Hematopoietic multipotent progenitor cell treated with erythropoietin and hydrocortisone succinate and interleukin-3 and kit ligand, for 15 days (in vitro differentiated cells): ENCODE results near the gene ECE2.

Experiments used
- DNase-seq: peaks from one replicate; pipeline ENCODE4 v3.0.0-alpha.2; 2015; ENCODE audit warnings: low spot score

Gene ECE2

GRCh38 chr3:184275961-184276910 lies at the start of gene ECE2:
TSS of gene ECE2 (plus strand) at chr3:184276022. CDS start at chr3:184276154, 132 bp downstream.
- DNase-seq: no peak

DNA sequence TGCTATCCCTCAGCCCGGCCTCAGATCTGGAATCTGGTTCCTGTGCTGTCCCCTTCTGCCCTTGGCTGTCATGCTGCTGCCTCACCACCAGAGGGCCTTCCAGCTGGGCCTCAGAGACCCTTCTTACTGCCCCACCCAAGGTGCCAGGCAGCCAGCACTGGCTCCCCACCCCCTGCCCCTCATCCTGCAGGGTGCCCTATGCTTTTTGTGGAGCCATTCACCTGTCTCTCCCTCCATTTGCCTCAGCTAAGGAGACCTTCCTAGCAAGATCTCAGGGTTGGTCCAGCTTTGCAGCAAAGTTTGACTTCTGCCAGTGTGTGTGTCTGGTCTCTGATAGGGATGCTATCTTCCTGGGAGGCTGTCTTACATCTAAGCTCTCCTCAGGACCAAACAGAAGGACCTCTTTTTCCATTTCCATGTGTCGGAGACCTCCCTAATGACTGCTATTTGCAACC lies 48.3 kb upstream of the ECE2 start:
- peak; percentile 65 for DNase-seq

GRCh38 chr3:184228376-184229137 lies 47.3 kb upstream of the ECE2 start:
- no peak for DNase-seq

GRCh38 chr3:184229394-184230080 lies 46.3 kb upstream of the ECE2 start, which contains the start of gene VWA5B2:
TSS of gene VWA5B2 (plus strand) at chr3:184229585. CDS start at chr3:184230529, 944 bp downstream.
- DNase-seq: peak; percentile 41

DNA sequence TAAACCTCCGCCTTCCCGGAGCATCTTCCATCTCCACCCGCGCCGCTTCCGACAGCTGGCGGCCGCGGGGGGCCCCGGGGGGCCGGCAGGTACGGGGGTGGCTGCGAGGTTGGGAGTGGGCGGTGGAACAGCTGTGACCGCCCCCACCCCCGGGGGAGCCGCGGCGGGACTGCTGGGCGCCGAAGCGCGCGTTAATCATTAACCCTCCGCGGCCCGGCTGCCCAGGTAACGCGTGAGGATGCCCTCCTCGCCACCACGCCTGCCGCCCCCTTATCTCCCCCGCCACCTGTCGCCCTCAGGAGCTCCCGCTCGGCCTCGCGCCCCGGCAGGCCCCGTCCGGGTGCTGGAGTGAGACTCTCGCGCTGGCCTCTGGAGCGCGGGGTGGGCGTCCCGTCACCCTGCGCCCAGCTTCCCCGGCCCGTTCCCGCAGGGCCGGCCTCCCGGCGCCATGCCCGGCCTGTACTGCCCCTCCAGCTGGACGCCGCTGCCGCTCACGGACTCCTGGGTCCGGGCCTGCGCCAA lies 45.7 kb upstream of the ECE2 start:
- peak; percentile 22 for DNase-seq

DNA sequence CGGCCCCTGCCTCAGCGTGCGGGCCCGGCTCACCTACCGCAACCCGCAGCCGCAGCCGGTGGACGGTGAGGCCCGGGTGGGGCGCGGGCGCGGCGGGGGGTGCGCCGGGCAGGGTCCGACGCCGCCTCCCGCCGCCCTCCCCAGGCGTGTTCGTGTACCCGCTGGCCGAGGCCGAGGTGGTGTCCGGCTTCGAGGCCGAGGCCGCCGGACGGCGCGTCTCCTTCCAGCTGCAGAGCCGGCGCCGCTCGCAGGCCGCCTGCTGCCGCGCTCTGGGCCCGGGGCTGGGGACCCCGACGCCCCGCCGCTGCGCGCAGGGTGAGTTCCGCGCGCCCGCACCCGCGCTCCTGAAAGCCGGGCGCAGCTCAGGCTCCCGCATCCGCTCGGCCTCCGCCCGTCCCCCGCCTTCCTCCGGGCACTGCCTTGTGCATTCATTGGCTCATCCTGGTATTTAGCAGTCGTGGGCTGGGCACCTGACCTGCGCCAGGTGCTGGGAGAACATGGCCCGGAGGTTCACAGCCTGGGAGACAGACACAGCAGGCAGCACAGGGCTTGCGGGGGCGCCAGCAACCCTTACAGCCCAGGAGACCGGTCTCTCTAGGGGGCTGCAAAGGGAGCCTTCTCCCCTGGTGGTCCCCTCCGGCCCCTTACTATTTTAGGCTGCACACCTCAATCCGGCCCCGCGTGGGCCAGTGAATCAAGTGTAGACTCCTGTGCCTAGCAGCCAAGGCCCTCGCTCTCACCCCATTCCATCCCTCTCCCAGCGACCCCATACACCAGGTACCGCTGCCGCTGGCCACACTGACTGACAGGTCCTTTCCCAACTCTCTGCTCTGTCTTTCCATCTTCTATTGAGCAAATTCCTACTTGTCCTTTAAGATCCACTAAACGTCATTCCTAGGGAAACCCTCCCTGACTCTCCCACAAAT lies 45.0 kb upstream of the ECE2 start:
- no peak for DNase-seq

DNA sequence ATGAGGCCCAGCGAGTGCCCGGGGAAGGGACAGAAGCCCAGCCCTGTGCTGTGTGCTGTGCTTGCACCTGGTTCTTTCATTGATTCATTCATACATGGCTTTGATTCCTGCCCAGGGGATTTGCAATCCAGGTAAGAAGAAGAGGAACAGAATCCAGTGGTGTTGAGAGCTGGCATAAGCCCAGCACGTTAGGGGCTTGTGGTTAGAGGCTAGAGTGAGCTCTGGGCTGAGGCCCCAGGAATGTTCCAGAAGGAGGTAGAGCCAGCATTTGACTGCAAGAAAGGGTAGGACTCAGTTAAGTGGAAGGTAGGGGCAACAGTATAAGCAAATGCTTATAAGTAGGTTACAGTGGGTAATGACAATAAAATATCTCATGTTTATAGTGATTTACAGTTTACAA lies 44.2 kb upstream of the ECE2 start:
- DNase-seq: no peak

GRCh38 chr3:184233127-184233843 lies 42.5 kb upstream of the ECE2 start:
- DNase-seq: no peak

DNA sequence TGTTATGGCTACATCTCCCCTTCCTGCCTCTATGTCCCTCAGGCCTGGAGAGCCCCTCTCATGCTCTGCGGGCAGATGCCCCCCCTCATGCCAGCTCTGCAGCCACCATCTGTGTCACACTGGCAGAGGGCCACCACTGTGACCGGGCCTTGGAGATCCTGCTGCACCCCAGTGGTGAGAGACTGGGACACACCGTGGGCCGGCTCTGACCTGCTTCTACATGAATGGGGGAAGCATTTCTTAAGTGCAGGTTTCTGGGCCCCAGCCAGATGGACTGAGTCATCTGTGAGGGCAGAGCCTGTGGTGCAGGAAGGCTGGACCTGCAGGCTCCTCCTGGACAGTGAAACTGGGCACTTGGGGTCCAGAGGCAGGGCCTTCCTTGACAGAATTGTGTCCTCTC lies 41.6 kb upstream of the ECE2 start:
- DNase-seq: no peak

DNA sequence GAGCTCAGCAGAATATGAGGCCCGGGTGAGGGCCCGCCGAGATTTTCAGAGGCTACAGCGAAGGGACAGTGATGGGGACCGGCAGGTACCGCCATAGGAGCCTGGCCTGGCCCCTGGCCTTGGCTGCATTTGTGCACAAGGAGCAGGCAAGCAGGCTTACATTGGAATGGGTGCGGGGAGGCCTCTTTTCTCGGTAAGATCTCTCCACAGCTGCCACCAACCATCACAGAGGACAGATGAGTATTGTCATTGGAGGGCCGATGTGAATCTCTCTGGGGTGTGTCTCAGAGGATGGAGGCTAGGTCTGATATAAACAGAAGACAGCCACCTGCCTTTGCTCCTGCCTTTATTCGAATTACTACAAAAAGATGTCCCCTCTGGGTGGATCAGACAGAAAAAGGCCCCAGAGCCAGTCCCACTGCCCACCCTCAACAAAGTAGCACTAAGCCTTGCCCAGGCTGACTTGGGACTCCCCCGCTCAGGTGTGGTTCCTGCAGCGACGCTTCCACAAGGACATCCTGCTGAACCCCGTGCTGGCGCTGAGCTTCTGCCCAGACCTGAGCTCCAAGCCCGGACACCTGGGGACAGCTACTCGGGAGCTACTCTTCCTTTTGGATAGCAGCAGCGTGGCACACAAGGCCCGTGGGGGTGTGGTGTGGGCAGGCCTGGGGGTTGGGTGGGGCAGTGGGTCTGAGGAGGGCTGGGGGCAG lies 41.0 kb upstream of the ECE2 start:
- DNase-seq: no peak

- DNase-seq: no peak
Measured at GRCh38 chr3:184235381-184236032, 40.3 kb upstream of the ECE2 start.

DNA sequence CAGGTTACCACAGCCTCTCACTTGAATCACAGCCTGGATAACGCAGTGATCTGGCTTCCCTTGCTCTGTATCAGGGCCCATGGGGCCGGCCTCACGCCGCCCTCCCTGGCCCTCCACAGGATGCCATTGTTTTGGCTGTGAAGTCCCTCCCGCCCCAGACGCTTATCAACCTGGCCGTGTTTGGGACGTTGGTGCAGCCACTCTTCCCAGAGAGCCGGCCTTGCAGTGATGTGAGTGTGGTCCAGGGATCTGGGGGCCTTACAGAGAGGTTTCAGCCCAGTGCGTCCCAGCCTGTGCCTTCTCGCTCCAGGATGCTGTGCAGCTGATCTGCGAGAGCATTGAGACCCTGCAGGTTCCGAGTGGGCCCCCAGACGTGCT lies 39.8 kb upstream of the ECE2 start:
- no peak for DNase-seq

DNA sequence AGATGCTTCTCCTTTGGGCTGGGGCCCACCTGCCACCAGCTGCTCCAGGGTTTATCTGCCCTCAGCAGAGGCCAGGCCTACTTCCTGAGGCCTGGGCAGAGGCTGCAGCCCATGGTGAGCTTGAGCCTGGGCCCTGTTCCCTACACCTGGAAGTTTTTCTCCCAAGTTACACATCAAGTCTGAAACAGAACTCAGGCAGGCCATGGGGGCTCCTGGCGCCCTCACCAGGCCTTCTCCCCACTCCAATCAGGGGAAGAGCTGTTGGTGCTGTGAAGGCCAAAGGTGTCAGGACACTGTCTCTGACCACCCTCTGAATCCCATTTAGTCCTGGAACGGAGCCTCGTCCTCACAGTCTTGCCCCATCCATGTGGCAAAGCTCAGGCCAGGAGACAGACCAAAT lies 39.2 kb upstream of the ECE2 start:
- DNase-seq: no peak

DNA sequence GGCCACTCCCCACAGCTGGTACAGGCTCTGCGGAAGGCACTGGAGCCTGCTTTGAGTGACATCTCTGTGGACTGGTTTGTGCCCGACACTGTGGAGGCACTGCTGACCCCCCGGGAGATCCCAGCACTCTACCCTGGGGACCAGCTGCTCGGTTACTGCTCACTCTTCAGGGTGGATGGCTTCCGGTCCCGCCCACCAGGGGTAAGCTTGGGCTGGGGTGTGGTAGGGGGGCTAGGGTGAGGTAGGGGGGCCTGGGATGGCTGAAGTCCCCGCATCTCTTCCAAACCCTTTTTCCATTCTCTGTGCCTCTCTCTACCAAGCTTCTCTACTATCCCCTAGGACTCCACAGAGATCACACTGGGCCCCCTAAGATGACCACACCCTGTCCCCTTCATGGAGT lies 38.6 kb upstream of the ECE2 start:
- no peak for DNase-seq

- no peak for DNase-seq
Measured at GRCh38 chr3:184237807-184238206, 38.0 kb upstream of the ECE2 start.

DNA sequence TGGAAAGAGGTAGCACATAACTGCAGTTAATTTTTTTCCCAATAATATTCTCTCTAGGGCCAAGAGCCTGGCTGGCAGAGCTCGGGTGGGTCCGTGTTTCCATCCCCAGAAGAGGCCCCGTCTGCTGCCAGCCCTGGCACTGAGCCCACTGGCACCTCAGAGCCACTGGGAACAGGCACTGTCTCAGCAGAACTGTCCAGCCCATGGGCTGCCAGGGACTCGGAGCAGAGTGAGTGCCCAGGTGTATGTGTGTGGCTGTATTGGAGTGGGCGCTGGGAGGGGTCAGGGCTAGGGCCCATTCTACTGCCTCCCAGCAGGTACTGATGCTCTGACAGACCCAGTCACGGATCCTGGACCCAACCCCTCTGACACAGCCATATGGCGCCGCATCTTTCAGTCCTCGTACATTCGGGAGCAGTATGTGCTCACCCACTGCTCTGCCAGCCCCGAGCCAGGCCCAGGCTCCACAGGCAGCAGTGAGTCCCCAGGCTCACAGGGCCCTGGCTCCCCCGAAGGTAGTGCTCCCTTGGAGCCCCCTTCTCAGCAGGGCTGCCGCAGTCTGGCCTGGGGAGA lies 37.5 kb upstream of the ECE2 start:
- DNase-seq: no peak

GRCh38 chr3:184239221-184239620 lies 36.6 kb upstream of the ECE2 start:
- DNase-seq: no peak

DNA sequence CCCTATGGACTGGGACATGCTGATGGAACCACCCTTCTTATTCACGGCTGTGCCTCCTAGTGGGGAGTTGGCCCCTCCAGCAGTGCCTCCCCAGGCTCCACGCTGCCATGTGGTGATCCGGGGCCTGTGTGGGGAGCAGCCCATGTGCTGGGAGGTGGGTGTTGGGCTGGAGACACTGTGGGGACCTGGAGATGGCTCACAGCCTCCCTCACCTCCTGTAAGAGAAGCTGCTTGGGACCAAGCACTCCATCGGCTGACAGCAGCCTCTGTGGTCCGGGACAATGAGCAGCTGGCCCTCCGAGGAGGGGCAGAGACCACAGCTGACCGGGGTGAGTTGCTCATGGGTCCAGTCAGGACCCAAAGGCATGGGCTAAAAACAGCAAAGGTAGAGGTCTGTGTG lies 36.1 kb upstream of the ECE2 start:
- DNase-seq: no peak
